HepG2 (cell line): ENCODE results near the gene CFAP210. TPM values are rescaled to one million over a fixed set of nuclear protein-coding genes. Genes with fewer than 3 reads are reported as not detected.

Source experiments
- ATAC-seq: fragments of 200-7000 bp; cut with Tn5 transposase; 3 replicates; pipeline ENCODE4 v1.9.1; 2020; ENCODE audit warnings: mild to moderate bottlenecking, moderate library complexity
- BruUV-seq: library from RNA; stranded (reverse); fragments of 400-500 nt; replicated peaks from 2 replicates; lab custom pipeline; 2021; lab: Mats Ljungman, UMichigan
- CTCF ChIA-PET: fragments of 300-600 bp; formaldehyde crosslinking; extraction: SDS; loops from one replicate; lab custom pipeline; 2021; ENCODE audit warnings: low total read pairs, inconsistent platforms, low intra/inter-chr PET ratio; lab: Yijun Ruan, JAX
- POLR2A ChIA-PET: fragments of 350-600 bp; sonication (Branson Sonifier 250); formaldehyde crosslinking; loops from one replicate; lab custom pipeline; 2020; ENCODE audit warnings: antibody characterized with exemption, inconsistent platforms; lab: Yijun Ruan, JAX
- DNase-seq: peaks from one replicate; pipeline ENCODE4 v3.0.0-alpha.2; 2015; ENCODE audit warnings: low spot score
- FAIRE-seq: peaks from 3 replicates; lab custom pipeline; 2011; peaks lifted over from hg19 to GRCh38; lab: Jason Lieb, UNC
- H2AFZ ChIP-seq: one replicate; pipeline ENCODE4 v1.6.1; 2011; ENCODE audit warnings: low read length, inconsistent platforms
- H3K27ac ChIP-seq: fragments of 300-600 bp; 3 replicates; pipeline ENCODE4 v1.8.0; 2011; ENCODE audit warnings: mixed run types, mild to moderate bottlenecking, mixed read lengths, low read length, inconsistent platforms; ENCODE audit not compliant: insufficient read depth; ENCODE audit errors: extremely low read length
- H3K27me3 ChIP-seq, 2 experiments: fragments of 200-600 bp in 1 of 2; 2 replicates in 1 of 2; 3 replicates in 1 of 2; pipeline versions ENCODE4 v1.6.0 to v1.8.0; 2011; ENCODE audit warnings: low read length in 2 of 2, mild to moderate bottlenecking in 2 of 2, moderate library complexity in 2 of 2, inconsistent platforms in 1 of 2; ENCODE audit not compliant: insufficient read depth in 2 of 2, control insufficient read depth in 1 of 2
- H3K36me3 ChIP-seq, 2 experiments: fragments of 200-600 bp in 1 of 2; replicated peaks in 1 of 2; 2 replicates in 1 of 2; 3 replicates in 1 of 2; pipeline versions ENCODE4 v1.5.1 to v1.8.0; 2011; ENCODE audit warnings: low read length in 2 of 2, inconsistent platforms in 1 of 2; ENCODE audit not compliant: insufficient read depth in 2 of 2, control insufficient read depth in 1 of 2
- H3K4me1 ChIP-seq: 2 replicates; pipeline ENCODE4 v1.5.1; 2012; ENCODE audit warnings: low read length, inconsistent platforms; ENCODE audit not compliant: insufficient read depth
- H3K4me2 ChIP-seq: 2 replicates; pipeline ENCODE4 v1.6.0; 2011; ENCODE audit warnings: low read depth, low read length, inconsistent platforms
- H3K4me3 ChIP-seq, 3 experiments: fragments of 200-600 bp in 1 of 3; sonication (generic), shearing (Covaris generic) in 1 of 3; replicated peaks in 1 of 3; 2 replicates each; pipeline ENCODE4 v1.5.1; 2011 to 2016; ENCODE audit warnings: low read length in 3 of 3, inconsistent platforms in 2 of 3, low read depth in 2 of 3, mild to moderate bottlenecking in 2 of 3, control low read depth in 1 of 3, mixed read lengths in 1 of 3; ENCODE audit not compliant: insufficient read depth in 1 of 3
- H3K79me2 ChIP-seq: one replicate; pipeline ENCODE4 v1.6.1; 2011; ENCODE audit warnings: low read length, inconsistent platforms; ENCODE audit not compliant: insufficient read depth
- H3K9ac ChIP-seq: 2 replicates; pipeline ENCODE4 v1.6.0; 2011; ENCODE audit warnings: mild to moderate bottlenecking, low read depth, low read length, inconsistent platforms; ENCODE audit not compliant: insufficient read depth
- H3K9me3 ChIP-seq: 2 replicates; pipeline ENCODE4 v1.5.1; 2012; ENCODE audit warnings: mild to moderate bottlenecking, low read length
- H4K20me1 ChIP-seq: 2 replicates; pipeline ENCODE4 v1.6.0; 2011; ENCODE audit warnings: inconsistent platforms, mild to moderate bottlenecking, low read length, moderate library complexity; ENCODE audit not compliant: insufficient read depth
- ARNT2 ChIP-seq: sonication (generic); formaldehyde crosslinking; IDR thresholded peaks from 2 replicates; pipeline ENCODE4 v1.8.0; 2022; ENCODE audit warnings: mild to moderate bottlenecking, low read depth, missing genetic modification reagents, moderate library complexity
- DMAP1 ChIP-seq: IDR thresholded peaks from 2 replicates; pipeline ENCODE4 v1.6.1; 2016
- DPF2 ChIP-seq: sonication (generic); formaldehyde crosslinking; IDR thresholded peaks from 2 replicates; pipeline ENCODE4 v1.4.0; 2020; ENCODE audit warnings: mild to moderate bottlenecking, low read depth, missing genetic modification reagents, borderline replicate concordance
- EHMT2 ChIP-seq: fragments of 200-600 bp; sonication (generic); IDR thresholded peaks from 2 replicates; pipeline ENCODE4 v1.7.0; 2017; ENCODE audit warnings: antibody characterized with exemption, low read depth, low read length, borderline replicate concordance
- FIP1L1 ChIP-seq: fragments of 200-400 bp; formaldehyde crosslinking; IDR thresholded peaks from 2 replicates; pipeline ENCODE4 v1.6.1; 2018; ENCODE audit warnings: low read depth, mild to moderate bottlenecking, low read length, moderate library complexity, borderline replicate concordance; ENCODE audit not compliant: insufficient read depth
- KDM5B ChIP-seq: sonication (generic); formaldehyde crosslinking; IDR thresholded peaks from 2 replicates; pipeline ENCODE4 v1.4.0; 2020; ENCODE audit warnings: missing genetic modification reagents, mild to moderate bottlenecking, borderline replicate concordance
- MED1 ChIP-seq: sonication (generic); formaldehyde crosslinking; IDR thresholded peaks from 2 replicates; pipeline ENCODE4 v1.4.0; 2020; ENCODE audit warnings: missing genetic modification reagents
- NR2F2 ChIP-seq: IDR thresholded peaks from 2 replicates; pipeline ENCODE4 v1.6.1; 2012; ENCODE audit warnings: low read depth, inconsistent platforms, borderline replicate concordance
- SNRNP70 ChIP-seq: fragments of 200-400 bp; formaldehyde crosslinking; IDR thresholded peaks from 2 replicates; pipeline ENCODE4 v1.6.1; 2017; ENCODE audit warnings: mild to moderate bottlenecking, low read depth, low read length, moderate library complexity
- STAT5B ChIP-seq: sonication (generic); formaldehyde crosslinking; IDR thresholded peaks from 2 replicates; pipeline ENCODE4 v1.4.0; 2020; ENCODE audit warnings: missing genetic modification reagents
- ZBTB1 ChIP-seq: sonication (generic); formaldehyde crosslinking; IDR thresholded peaks from 2 replicates; pipeline ENCODE4 v1.4.0; 2020; ENCODE audit warnings: missing genetic modification reagents, borderline replicate concordance
- ZNF296 ChIP-seq: sonication (generic); formaldehyde crosslinking; conservative IDR thresholded peaks from 2 replicates; pipeline ENCODE4 v1.5.0; 2020; ENCODE audit warnings: mild to moderate bottlenecking, missing genetic modification reagents
- ZNF460 ChIP-seq: sonication (generic); formaldehyde crosslinking; IDR thresholded peaks from 2 replicates; pipeline ENCODE4 v1.5.1; 2020; ENCODE audit warnings: missing genetic modification reagents, mild to moderate bottlenecking, borderline replicate concordance
- ZNF577 ChIP-seq: sonication (generic); formaldehyde crosslinking; IDR thresholded peaks from 2 replicates; pipeline ENCODE4 v1.4.0; 2020; ENCODE audit warnings: mild to moderate bottlenecking, low read depth, missing genetic modification reagents, borderline replicate concordance
- ZNF674 ChIP-seq: sonication (generic); formaldehyde crosslinking; IDR thresholded peaks from 2 replicates; pipeline ENCODE4 v1.5.0; 2020; ENCODE audit warnings: low read depth, mild to moderate bottlenecking, missing genetic modification reagents
- ZNF703 ChIP-seq: sonication (generic); formaldehyde crosslinking; IDR thresholded peaks from 2 replicates; pipeline ENCODE4 v1.5.1; 2020; ENCODE audit warnings: missing genetic modification reagents, mild to moderate bottlenecking, moderate library complexity, borderline replicate concordance
- WGBS: methylation state at CpG from one replicate; pipeline ENCODE4 v1.1.6; 2017; ENCODE audit warnings: low lambda C conversion rate; 5-methylcytosine and 5-hydroxymethylcytosine counted together
- in situ Hi-C: cut with HindIII; loops from 2 replicates; pipeline ENCODE4 v1.10.0; 2017; ENCODE audit warnings: low pct_unique_long_range_greater_than_20kb; ENCODE audit not compliant: extremely low pct_ligation_motif_present
- intact Hi-C: fragments of 100-400 bp; cut with micrococcal nuclease; formaldehyde crosslinking; loops from one replicate; pipeline ENCODE4 v1.10.0; 2022; ENCODE audit not compliant: unreplicated experiment
- polyA plus RNA-seq, 8 experiments: library from polyadenylated mRNA; depleted of rRNA in 3 of 8; stranded (reverse) in 7 of 8; unstranded in 1 of 8; fragments of >200 nt; fragmentation: Illumina TruSeq in 4 of 8; extraction: Trizol in 4 of 8; gene quantifications; 2 replicates each; pipeline versions ENCODE4 v1.2.1 to v1.2.3, GENCODE V29; 2011 to 2016; ENCODE audit warnings: low read depth in 4 of 8, missing spikeins in 1 of 8, mixed read lengths in 1 of 8; ENCODE audit not compliant: insufficient read depth in 1 of 8
- total RNA-seq, 5 experiments: library from RNA; depleted of rRNA; stranded (reverse); fragments of >200 nt; fragmentation: Illumina TruSeq; extraction: Trizol; gene quantifications; 2 replicates each; pipeline ENCODE4 v1.2.3, GENCODE V29; 2016; ENCODE audit warnings: low read depth in 1 of 5
- TF ChIP-seq, protein P1 (sequence below): sonication (generic); formaldehyde crosslinking; IDR thresholded peaks from 2 replicates; pipeline ENCODE4 v1.5.1; 2020; ENCODE audit warnings: missing genetic modification reagents, mild to moderate bottlenecking, borderline replicate concordance
- TF ChIP-seq, protein P2 (sequence below): IDR thresholded peaks from 2 replicates; pipeline ENCODE4 v1.6.1; 2016
- TF ChIP-seq, protein P3 (sequence below): sonication (generic); formaldehyde crosslinking; IDR thresholded peaks from 2 replicates; pipeline ENCODE4 v1.5.0; 2020; ENCODE audit warnings: missing genetic modification reagents

The CFAP210 gene
- total and polyA plus RNA-seq, 2 of the 13 experiments (the other 11 are each of a cell fraction or from before 2014, with no cell fraction given): 0.18 TPM; not detected in 1

DNA sequence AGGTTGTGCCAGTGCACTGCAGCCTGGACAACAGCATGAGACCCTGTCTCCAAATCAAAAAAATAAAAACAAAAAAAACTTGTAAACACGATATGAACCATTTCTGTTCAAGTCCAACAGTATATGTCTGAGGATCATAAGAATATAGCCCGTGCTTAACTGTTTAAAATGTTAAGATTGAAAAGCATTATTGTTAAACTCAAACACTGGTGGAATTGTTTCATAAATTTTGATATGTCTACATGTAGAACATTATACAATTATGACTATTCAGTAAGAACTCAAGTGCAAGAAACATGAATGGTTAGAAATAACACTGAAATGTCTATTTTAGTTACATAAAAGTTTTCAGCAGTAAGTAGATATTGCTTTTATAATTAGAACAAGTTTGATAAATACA lies 80.3 kb downstream of the CFAP210 start:
- ATAC-seq (no peak), DNase-seq (no peak), FAIRE-seq (no peak)
- H3K27ac ChIP-seq: no peak overlapping the region
- H2AFZ ChIP-seq: no peak overlapping the region
- no peaks in the 10 kb centered on the region for H3K27me3 ChIP-seq
- ChIA-PET CTCF (no interaction called here), POLR2A (no interaction called here)
- peaks cover 14 to 64% of the 10 kb centered on the region in 2 experiments for H3K36me3 ChIP-seq
- TF ChIP-seq DPF2 (CRISPR knock-in tag) (no peak), ZNF577 (CRISPR knock-in tag) (no peak), ZNF703 (no peak), EHMT2 (no peak), FIP1L1 (no peak), ARNT2 (CRISPR knock-in tag) (no peak), NR2F2 (no peak), STAT5B (CRISPR knock-in tag) (no peak), MED1 (CRISPR knock-in tag) (no peak), SNRNP70 (no peak), ZBTB1 (CRISPR knock-in tag) (no peak), ZNF674 (CRISPR knock-in tag) (no peak), ZNF460 (CRISPR knock-in tag) (no peak), KDM5B (CRISPR knock-in tag) (no peak), DMAP1 (no peak), ZNF296 (CRISPR knock-in tag) (no peak)
- TF ChIP-seq, protein P1, sequence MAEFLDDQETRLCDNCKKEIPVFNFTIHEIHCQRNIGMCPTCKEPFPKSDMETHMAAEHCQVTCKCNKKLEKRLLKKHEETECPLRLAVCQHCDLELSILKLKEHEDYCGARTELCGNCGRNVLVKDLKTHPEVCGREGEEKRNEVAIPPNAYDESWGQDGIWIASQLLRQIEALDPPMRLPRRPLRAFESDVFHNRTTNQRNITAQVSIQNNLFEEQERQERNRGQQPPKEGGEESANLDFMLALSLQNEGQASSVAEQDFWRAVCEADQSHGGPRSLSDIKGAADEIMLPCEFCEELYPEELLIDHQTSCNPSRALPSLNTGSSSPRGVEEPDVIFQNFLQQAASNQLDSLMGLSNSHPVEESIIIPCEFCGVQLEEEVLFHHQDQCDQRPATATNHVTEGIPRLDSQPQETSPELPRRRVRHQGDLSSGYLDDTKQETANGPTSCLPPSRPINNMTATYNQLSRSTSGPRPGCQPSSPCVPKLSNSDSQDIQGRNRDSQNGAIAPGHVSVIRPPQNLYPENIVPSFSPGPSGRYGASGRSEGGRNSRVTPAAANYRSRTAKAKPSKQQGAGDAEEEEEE (CRISPR knock-in tag): no peak
- TF ChIP-seq, protein P2, sequence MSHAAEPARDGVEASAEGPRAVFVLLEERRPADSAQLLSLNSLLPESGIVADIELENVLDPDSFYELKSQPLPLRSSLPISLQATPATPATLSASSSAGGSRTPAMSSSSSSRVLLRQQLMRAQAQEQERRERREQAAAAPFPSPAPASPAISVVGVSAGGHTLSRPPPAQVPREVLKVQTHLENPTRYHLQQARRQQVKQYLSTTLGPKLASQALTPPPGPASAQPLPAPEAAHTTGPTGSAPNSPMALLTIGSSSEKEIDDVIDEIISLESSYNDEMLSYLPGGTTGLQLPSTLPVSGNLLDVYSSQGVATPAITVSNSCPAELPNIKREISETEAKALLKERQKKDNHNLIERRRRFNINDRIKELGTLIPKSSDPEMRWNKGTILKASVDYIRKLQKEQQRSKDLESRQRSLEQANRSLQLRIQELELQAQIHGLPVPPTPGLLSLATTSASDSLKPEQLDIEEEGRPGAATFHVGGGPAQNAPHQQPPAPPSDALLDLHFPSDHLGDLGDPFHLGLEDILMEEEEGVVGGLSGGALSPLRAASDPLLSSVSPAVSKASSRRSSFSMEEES (CRISPR knock-in tag): no peak
- TF ChIP-seq, protein P3, sequence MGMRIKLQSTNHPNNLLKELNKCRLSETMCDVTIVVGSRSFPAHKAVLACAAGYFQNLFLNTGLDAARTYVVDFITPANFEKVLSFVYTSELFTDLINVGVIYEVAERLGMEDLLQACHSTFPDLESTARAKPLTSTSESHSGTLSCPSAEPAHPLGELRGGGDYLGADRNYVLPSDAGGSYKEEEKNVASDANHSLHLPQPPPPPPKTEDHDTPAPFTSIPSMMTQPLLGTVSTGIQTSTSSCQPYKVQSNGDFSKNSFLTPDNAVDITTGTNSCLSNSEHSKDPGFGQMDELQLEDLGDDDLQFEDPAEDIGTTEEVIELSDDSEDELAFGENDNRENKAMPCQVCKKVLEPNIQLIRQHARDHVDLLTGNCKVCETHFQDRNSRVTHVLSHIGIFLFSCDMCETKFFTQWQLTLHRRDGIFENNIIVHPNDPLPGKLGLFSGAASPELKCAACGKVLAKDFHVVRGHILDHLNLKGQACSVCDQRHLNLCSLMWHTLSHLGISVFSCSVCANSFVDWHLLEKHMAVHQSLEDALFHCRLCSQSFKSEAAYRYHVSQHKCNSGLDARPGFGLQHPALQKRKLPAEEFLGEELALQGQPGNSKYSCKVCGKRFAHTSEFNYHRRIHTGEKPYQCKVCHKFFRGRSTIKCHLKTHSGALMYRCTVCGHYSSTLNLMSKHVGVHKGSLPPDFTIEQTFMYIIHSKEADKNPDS (CRISPR knock-in tag): no peak
- no peaks in the 10 kb centered on the region for H3K9me3 ChIP-seq
- intact Hi-C loops (no loop called here), in situ Hi-C loops (no loop called here)
- WGBS: 97% methylated on average over 2 of the region's 2 CpGs
- H3K79me2 ChIP-seq: peaks cover 15% of the 10 kb centered on the region
- H3K4me2 ChIP-seq: no peak overlapping the region
- no peak overlapping the region for H3K4me3 ChIP-seq
- H4K20me1 ChIP-seq: no peaks in the 10 kb centered on the region
- no peaks in the 10 kb centered on the region for H3K4me1 ChIP-seq
- no TSS peak for BruUV-seq
- no peak overlapping the region for H3K9ac ChIP-seq
